Lower leg skin (tissue), 4 donors: ENCODE results near the gene DMXL1. TPM values are rescaled to one million over a fixed set of nuclear protein-coding genes. Genes with fewer than 3 reads are reported as not detected.

Experiments used
- DNase-seq, 2 donors: peaks; one replicate each; pipeline ENCODE4 v3.0.0-alpha.2; 2019; ENCODE audit warnings: low spot score in 2 of 2
- H3K4me3 ChIP-seq: fragments of 200-600 bp; sonication (generic); 2 replicates; pipeline ENCODE4 v1.5.1; 2017; ENCODE audit warnings: mild to moderate bottlenecking, low read depth; ENCODE audit not compliant: poor library complexity, severe bottlenecking
- POLR2A ChIP-seq, 2 donors: fragments of 450-650 bp; IDR thresholded peaks; one replicate each; pipeline ENCODE4 v1.6.1; 2016 to 2017; ENCODE audit warnings: antibody characterized with exemption in 2 of 2, mild to moderate bottlenecking in 1 of 2, moderate library complexity in 1 of 2
- WGBS, 2 donors: methylation state at CpG; one replicate each; pipeline ENCODE4 v1.1.5; 2018; 5-methylcytosine and 5-hydroxymethylcytosine counted together
- intact Hi-C: fragments of 100-400 bp; cut with DNase I; formaldehyde crosslinking; loops from one replicate; pipeline ENCODE4 v1.15.0; 2023; ENCODE audit warnings: low total_unique reads
- total RNA-seq, 4 donors: library from RNA; depleted of rRNA; stranded (reverse); fragments of >200 nt; gene quantifications; one replicate each; pipeline ENCODE4 v1.1.0, GENCODE V29; 2016
- TF ChIP-seq, protein P1 (sequence below), 3 donors: fragments of 450-650 bp; IDR thresholded peaks; one replicate each; pipeline ENCODE4 v1.5.1; 2016; ENCODE audit warnings: antibody characterized with exemption in 3 of 3, mild to moderate bottlenecking in 3 of 3, moderate library complexity in 2 of 3

The DMXL1 gene
- total RNA-seq, 4 donors from 2014 or later, result 34.7 to 52.4 (median 36.6) TPM

DNA sequence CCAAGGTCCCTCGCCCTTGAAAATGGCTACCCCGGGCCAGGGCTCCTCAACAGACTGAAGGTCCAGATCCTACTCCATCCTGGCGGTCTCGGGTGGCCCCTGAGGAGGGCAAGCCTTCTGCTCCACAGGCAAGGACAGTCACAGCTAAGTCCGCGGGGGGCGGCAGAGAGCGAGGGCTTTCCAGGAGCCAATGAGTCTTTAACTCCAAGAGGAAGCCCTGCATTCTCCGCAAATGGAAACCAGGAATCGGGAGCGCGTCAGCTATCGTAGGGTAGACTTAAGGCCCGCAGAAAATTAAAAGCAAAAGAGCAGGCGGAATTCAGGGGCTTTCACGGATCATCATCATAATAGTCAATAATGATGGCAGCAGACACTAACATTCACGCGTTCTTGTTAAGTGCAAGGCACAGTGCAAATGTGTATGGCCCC lies 197.1 kb downstream of the DMXL1 start:
- TF ChIP-seq POLR2A (IDR thresholded peaks at IDR 0.05), result no peak
- TF ChIP-seq, protein P1, sequence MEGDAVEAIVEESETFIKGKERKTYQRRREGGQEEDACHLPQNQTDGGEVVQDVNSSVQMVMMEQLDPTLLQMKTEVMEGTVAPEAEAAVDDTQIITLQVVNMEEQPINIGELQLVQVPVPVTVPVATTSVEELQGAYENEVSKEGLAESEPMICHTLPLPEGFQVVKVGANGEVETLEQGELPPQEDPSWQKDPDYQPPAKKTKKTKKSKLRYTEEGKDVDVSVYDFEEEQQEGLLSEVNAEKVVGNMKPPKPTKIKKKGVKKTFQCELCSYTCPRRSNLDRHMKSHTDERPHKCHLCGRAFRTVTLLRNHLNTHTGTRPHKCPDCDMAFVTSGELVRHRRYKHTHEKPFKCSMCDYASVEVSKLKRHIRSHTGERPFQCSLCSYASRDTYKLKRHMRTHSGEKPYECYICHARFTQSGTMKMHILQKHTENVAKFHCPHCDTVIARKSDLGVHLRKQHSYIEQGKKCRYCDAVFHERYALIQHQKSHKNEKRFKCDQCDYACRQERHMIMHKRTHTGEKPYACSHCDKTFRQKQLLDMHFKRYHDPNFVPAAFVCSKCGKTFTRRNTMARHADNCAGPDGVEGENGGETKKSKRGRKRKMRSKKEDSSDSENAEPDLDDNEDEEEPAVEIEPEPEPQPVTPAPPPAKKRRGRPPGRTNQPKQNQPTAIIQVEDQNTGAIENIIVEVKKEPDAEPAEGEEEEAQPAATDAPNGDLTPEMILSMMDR (IDR thresholded peaks at IDR 0.05), result no peak
- DNase-seq, result peak; percentile 90 to 99
- H3K4me3 ChIP-seq, result peak overlapping the region; percentile 48
- WGBS, 2 donors, result 5 to 8% methylated on average over 18 of the region's 18 CpGs
- intact Hi-C loops, result no loop called here

DNA sequence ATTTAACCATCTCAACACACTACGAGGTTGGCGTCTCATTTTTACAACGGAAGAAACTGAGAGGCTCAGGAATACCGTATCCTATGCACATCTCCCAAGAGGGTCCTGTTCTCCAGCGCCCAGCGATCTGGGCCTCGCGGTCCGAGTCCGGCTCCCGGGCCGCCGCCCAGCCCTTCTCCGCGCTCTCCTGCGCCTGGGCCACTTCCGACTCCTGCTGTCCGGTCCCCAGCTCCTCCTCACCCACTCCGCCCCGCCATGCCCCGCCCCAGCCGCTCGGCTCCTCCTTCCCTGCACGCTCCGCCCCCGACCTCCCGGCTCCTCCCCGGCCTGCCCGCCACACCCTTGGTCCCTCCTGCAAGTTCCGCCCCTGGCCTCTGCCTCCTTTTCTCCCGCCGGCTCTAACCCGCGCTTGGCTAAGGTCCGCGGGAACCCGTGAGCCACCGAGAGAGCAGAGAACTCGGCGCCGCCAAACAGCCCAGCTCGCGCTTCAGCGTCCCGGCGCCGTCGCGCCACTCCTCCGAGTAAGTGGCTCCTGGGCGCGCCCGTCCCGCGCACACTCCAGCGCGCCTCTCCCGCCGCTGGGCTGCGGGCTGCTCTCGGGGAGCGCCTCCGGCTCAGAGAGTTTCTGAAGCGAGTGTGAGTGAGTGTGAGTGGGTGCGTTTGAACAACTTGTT lies 197.6 kb downstream of the DMXL1 start:
- intact Hi-C loops, result no loop called here
- TF ChIP-seq, protein P1 (IDR thresholded peaks at IDR 0.05), result no peak
- TF ChIP-seq POLR2A (IDR thresholded peaks at IDR 0.05), result no peak

DNA sequence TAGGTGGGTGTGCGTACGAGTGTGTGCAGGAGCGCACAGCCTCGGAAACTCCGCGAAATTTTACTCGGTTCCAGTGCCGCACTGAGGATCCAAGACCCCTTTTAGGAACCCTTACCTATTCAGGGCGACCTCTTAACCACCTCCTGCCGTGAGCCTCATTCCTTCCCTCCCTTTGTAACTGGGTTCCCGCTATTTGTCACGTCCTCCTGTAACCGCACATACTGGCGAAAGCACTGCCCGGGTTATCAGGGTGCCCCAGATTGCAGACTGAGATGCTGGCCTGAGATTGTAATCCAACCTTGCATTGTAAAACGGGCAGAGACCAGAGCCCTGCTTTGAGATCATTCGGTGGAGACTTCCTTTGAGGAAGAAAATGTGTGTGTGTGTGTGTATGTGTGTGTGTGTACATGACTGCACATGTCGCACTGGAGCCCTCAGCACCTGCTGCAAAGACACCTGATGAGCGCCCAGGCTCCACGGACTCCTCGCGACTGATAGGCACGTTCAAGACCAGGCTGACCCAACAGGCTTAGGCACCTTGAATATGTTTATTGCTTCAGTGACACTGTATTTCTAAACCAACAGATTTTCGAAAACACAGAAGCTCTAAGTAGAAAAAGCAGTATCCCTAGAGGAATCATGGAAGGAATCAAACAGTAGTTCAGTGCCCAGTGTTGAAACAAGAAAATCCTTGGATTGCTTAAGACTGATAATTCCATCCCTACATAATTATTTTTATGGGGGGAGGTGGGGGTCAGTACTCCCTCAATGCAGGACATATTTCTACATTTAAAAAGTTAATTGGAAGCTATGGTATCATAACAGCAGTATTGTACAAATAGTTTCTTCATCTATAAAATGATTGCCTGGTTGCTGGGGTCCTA lies 198.4 kb downstream of the DMXL1 start:
- TF ChIP-seq, protein P1 (IDR thresholded peaks at IDR 0.05), result no peak
- no peak for TF ChIP-seq POLR2A (IDR thresholded peaks at IDR 0.05)
- H3K4me3 ChIP-seq, result peak overlapping the region; percentile 39
- DNase-seq, result peak in 1 of 2 donors; percentile 39
- WGBS, 2 donors, result 5 to 6% methylated on average over 24 of the region's 24 CpGs
- intact Hi-C loops, result no loop called here

More for the DNA sequence above, 197.6 kb downstream of the DMXL1 start:
- peak; percentile 97 to 99 for DNase-seq
- WGBS, 2 donors, result 1% methylated on average over 41 to 65 of the region's 65 CpGs
- peak overlapping the region; percentile 48 for H3K4me3 ChIP-seq

DNA sequence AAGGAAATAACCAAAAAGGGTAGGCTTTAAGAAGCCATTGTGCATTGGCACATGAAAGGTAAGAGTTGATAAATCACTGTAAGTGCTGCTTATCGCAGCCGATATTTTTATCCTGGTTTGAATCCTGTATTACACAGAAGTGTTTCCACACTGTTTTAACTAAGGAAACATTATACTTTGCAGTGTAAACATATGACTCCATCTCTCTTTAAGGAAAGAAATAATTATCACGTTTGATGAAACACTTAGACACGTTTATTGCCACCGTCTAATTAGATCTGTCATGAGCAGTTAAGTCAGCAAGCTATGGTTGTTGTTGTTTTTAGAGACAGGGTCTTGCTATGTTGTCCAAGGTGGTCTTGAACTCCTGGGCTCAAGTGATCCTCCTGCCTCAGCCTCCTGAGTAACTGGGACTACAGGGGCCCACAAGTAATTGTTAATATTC lies 199.3 kb downstream of the DMXL1 start:
- TF ChIP-seq, protein P1 (IDR thresholded peaks at IDR 0.05), result no peak
- TF ChIP-seq POLR2A (IDR thresholded peaks at IDR 0.05), result no peak
- WGBS, 2 donors, result 61 to 71% methylated on average over 5 of the region's 5 CpGs
- DNase-seq, result no peak
- intact Hi-C loops, result no loop called here
- H3K4me3 ChIP-seq, result no peak overlapping the region

DNA sequence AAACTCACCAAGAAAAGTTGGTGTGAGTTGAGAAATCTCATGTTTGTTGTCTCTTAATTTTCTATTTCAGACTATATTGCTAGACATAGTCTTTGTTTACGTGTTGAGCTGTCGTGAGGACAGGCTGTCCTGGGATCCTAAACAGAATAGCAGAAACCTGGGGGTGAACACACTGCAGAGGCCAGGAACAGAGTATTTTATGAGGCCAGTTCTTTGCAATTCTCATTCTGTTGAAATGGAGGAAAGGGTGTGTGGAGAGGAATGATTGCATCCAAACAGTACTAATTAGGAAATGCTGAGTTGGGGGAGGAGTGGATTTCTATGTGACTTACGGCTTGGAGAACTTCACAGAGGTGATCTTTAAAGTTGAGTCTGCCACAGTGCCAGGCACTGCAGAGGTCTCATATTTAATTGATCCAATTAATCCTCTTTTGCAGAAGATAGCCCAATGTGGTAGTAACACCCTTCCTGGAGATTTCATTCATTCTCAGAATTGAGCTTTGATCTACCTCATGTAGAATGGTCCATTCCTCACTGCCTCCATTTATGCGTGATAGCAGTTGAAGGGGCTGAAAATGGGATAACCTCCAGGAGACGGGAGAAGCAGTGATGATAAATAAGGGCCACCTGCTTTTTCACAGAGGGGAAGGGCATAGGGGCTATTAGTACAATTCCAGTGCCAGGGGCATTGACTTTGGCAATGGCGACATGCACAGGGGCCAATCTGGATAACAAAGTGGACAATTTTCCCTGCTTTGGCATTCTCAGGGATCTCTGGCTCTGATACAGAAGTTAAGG lies 200.3 kb downstream of the DMXL1 start:
- no peak for TF ChIP-seq POLR2A (IDR thresholded peaks at IDR 0.05)
- TF ChIP-seq, protein P1 (IDR thresholded peaks at IDR 0.05), result no peak
- DNase-seq, result no peak
- 83 to 86% methylated on average over 6 of the region's 6 CpGs for WGBS, 2 donors
- intact Hi-C loops, result no loop called here
- no peak overlapping the region for H3K4me3 ChIP-seq
